ENCODE results near the gene HMGN3.

Gene HMGN3

DNA sequence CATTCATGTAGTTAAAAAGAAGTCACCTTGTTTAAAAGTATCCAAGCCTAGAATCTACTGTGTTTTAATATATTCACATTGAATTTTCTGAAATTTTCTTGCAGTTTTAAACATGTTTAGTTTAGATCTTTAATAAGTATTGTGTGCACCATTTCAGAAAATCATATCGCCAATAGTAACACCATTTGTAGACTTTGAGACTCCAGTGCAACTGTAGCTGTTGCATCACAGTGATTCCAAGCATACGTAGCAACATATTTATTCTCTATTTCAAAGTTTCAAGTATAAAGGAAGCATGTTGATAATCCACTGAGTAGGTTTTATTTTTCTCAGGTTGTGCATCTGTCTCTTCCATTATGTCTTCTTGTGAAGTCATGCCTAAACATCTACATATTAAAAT, 46.4 kb downstream of the HMGN3 start:
- TF ChIP-seq, protein P1, sequence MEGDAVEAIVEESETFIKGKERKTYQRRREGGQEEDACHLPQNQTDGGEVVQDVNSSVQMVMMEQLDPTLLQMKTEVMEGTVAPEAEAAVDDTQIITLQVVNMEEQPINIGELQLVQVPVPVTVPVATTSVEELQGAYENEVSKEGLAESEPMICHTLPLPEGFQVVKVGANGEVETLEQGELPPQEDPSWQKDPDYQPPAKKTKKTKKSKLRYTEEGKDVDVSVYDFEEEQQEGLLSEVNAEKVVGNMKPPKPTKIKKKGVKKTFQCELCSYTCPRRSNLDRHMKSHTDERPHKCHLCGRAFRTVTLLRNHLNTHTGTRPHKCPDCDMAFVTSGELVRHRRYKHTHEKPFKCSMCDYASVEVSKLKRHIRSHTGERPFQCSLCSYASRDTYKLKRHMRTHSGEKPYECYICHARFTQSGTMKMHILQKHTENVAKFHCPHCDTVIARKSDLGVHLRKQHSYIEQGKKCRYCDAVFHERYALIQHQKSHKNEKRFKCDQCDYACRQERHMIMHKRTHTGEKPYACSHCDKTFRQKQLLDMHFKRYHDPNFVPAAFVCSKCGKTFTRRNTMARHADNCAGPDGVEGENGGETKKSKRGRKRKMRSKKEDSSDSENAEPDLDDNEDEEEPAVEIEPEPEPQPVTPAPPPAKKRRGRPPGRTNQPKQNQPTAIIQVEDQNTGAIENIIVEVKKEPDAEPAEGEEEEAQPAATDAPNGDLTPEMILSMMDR (IDR thresholded peaks at IDR 0.05; ENCODE audit: low read length, missing control alignments): no peak
- H3K4me3 ChIP-seq (replicated peaks; ENCODE audit: low read depth, low read length): no peak overlapping the region
- DNase-seq (ENCODE audit: low read depth): no peak

DNA sequence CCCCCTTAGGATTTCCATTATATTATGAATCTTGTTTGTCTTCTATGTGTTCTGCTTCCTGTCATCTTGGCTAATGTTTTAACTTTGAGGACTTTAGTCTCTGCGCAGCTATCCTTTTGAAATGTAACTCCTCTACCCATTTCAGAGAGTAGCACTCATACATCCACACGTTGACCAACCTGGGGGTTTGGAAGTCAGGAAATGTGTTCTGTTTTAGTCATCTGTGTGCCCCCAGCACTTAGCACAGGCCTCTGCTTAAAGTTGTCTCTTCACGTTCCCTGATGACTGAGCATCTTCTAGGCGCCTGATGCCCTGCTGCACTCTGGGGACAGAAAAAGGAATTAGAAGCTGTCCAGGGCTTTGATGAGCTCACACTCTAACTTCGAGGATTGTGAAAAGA, 47.9 kb downstream of the HMGN3 start:
- no peak overlapping the region for H3K4me3 ChIP-seq (replicated peaks; ENCODE audit: low read depth, low read length)
- TF ChIP-seq, protein P1 (IDR thresholded peaks at IDR 0.05; ENCODE audit: low read length, missing control alignments): no peak
- DNase-seq (ENCODE audit: low read depth): no peak

DNA sequence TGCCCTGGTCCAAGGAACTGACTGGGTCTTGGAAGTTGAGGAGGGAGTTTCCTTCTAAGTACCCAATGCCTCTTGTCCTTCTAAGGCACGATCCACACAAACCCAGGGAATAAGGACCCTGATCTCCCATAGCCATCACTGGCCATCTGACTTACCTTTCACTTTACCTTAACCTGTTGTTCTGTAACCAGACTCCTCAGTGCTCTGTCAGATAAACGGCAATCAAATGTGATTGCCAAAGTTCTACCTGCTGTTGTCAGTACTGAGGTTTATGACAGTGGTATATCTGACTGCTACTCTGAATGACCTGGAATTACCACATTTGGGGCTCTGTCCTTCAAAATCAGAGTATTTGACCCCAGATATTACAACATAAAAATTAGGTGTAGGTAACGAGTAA, 49.8 kb downstream of the HMGN3 start:
- DNase-seq (ENCODE audit: low read depth): no peak
- TF ChIP-seq, protein P1 (IDR thresholded peaks at IDR 0.05; ENCODE audit: low read length, missing control alignments): no peak
- H3K4me3 ChIP-seq (replicated peaks; ENCODE audit: low read depth, low read length): no peak overlapping the region

DNA sequence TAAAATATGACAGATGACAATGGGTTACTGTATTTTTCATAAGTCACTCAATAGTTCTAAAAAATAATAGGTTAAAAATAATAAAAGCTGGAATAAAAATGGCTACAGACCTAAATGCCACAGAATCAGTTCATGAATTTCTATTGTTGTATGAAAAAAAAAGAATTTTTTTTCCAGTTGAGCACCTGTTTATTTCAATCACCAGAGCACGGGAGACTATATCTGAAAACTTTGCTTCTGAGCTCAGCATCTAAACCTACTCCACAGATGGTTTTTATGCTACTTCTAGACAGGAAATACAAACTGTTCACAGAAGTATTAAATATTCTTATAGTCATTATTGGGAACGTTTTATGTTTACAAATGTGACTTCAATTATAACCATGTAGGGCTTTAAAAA, 50.4 kb downstream of the HMGN3 start:
- TF ChIP-seq, protein P1 (IDR thresholded peaks at IDR 0.05; ENCODE audit: low read length, missing control alignments): no peak
- no peak for DNase-seq (ENCODE audit: low read depth)
- H3K4me3 ChIP-seq (replicated peaks; ENCODE audit: low read depth, low read length): no peak overlapping the region

DNA sequence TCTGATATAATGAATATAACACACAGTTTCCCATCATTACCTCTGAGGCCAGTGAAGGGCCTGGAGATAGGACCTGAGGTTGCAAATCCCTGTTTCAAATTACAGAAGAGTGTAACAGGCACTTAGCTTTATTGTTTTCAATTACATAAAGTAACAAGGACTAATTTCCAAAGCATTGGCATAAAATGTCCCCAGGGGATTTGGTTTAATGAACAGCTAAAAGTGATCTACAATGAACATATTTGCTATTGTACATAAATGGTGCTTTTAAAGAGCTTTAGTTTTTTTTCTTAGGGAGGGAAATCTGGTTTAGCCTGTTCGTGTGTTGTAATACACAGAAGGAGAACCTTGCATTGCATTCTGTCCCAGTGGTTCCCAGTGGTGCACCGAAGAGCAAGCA, 54.4 kb downstream of the HMGN3 start:
- no peak for DNase-seq (ENCODE audit: low read depth)
- H3K4me3 ChIP-seq (replicated peaks; ENCODE audit: low read depth, low read length): no peak overlapping the region
- TF ChIP-seq, protein P1 (IDR thresholded peaks at IDR 0.05; ENCODE audit: low read length, missing control alignments): no peak

DNA sequence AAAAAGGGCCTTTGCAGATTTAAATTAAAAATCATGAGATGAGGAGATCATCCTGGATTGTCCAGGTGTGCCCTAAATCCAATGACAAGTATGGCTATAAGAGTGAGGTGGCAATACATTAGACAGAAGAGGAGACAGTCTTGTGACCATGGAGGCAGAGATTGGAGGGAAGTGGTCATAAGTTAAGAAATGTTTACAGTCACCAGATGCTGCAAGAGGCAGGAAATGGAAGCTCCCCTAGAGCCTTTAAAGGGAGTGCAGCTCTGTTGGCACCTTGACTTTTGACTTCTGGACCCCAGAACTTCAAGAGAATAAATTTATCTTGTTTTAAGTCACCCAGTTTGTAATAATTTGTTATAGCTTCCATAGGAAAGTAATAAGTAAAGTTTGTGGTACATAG, 61.1 kb downstream of the HMGN3 start:
- H3K4me3 ChIP-seq (replicated peaks; ENCODE audit: low read depth, low read length): no peak overlapping the region
- TF ChIP-seq, protein P1 (IDR thresholded peaks at IDR 0.05; ENCODE audit: low read length, missing control alignments): no peak
- no peak for DNase-seq (ENCODE audit: low read depth)

DNA sequence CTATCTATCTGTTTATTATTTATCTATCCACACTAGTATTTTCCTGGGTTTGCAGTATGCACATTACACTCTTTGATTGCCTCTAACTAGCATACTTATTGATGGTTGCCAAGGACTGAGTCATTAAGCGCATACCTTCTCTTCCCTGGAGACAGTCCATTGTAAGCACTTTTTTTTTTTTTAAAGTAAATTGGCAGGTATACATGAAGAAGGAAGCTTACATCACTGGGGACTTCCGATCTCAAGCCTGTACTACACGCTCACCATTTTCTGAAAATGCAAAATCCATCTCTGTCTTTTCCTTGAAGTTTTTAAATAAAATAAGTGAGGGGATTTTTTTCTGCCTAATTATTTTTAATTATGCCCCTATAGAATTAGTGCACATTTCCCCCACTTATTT, 63.5 kb downstream of the HMGN3 start:
- DNase-seq (ENCODE audit: low read depth): peak; percentile 79
- TF ChIP-seq, protein P1 (IDR thresholded peaks at IDR 0.05; ENCODE audit: low read length, missing control alignments): no peak
- no peak overlapping the region for H3K4me3 ChIP-seq (replicated peaks; ENCODE audit: low read depth, low read length)
